CD4-positive, alpha-beta T cell treated with Interleukin-6 for 4 hours (primary cell): ENCODE measurements around the gene KLHL40.

Source experiments
- DNase-seq: peaks from one replicate; pipeline ENCODE4 v3.0.0-alpha.2; 2020; ENCODE audit warnings: mixed read lengths

Gene KLHL40

GRCh38 chr3:42670670-42671069 lies 14.7 kb upstream of the KLHL40 start:
- DNase-seq = no peak

GRCh38 chr3:42672515-42672914 lies 12.8 kb upstream of the KLHL40 start:
- DNase-seq = no peak

- no peak for DNase-seq
Observed at GRCh38 chr3:42673082-42673481, 12.3 kb upstream of the KLHL40 start.

GRCh38 chr3:42674146-42674545 lies 11.2 kb upstream of the KLHL40 start:
- no peak for DNase-seq

- no peak for DNase-seq
Observed at GRCh38 chr3:42675909-42676308, 9.4 kb upstream of the KLHL40 start.

- no peak for DNase-seq
Observed at GRCh38 chr3:42678447-42678846, 6.9 kb upstream of the KLHL40 start.

- DNase-seq = no peak
Observed at GRCh38 chr3:42680271-42680670, 5.1 kb upstream of the KLHL40 start.

- no peak for DNase-seq
Observed at GRCh38 chr3:42680806-42681205, 4.5 kb upstream of the KLHL40 start.

- DNase-seq = no peak
Observed at GRCh38 chr3:42681361-42682038, 3.8 kb upstream of the KLHL40 start.

GRCh38 chr3:42682301-42683070 lies 2.9 kb upstream of the KLHL40 start:
- DNase-seq = no peak

GRCh38 chr3:42683875-42684598 lies 1.3 kb upstream of the KLHL40 start:
- peak; percentile 9 for DNase-seq

- no peak for DNase-seq
Observed at GRCh38 chr3:42684632-42685362, 540 bp upstream of the KLHL40 start.

GRCh38 chr3:42685891-42686820 lies 819 bp downstream of the KLHL40 start:
- no peak for DNase-seq

GRCh38 chr3:42686832-42687650 lies 1.7 kb downstream of the KLHL40 start:
- DNase-seq = no peak

GRCh38 chr3:42688016-42688415 lies 2.7 kb downstream of the KLHL40 start:
- DNase-seq = no peak

- no peak for DNase-seq
Observed at GRCh38 chr3:42688487-42689420, 3.4 kb downstream of the KLHL40 start.

GRCh38 chr3:42689421-42690014 lies 4.2 kb downstream of the KLHL40 start:
- DNase-seq = no peak

GRCh38 chr3:42690191-42690590 lies 4.9 kb downstream of the KLHL40 start:
- no peak for DNase-seq
